ENCODE results near the gene STRA6. TPM values are rescaled to one million over a fixed set of nuclear protein-coding genes. Genes with fewer than 3 reads are reported as not detected.

STRA6 gene
- total RNA-seq, 1 experiment from 2014 or later, result 0.54 TPM

GRCh38 chr15:74158855-74159650 lies 43.5 kb downstream of the STRA6 start:
- TF ChIP-seq RAD21 (IDR thresholded peaks at IDR 0.05; ENCODE audit: low read depth) (no peak), POLR2A (IDR thresholded peaks at IDR 0.05; ENCODE audit: borderline replicate concordance, extremely low read depth, insufficient read depth, insufficient read length) (no peak), EZH2 (IDR thresholded peaks at IDR 0.05) (no peak), REST (IDR thresholded peaks at IDR 0.05; ENCODE audit: low read depth) (no peak), ZBTB33 (IDR thresholded peaks at IDR 0.05; ENCODE audit: extremely low read depth, insufficient replicate concordance, low read length) (no peak), EGR1 (IDR thresholded peaks at IDR 0.05; ENCODE audit: low read depth) (no peak), POLR2AphosphoS5 (IDR thresholded peaks at IDR 0.05; ENCODE audit: low read depth, low read length) (no peak), ZFX (IDR thresholded peaks at IDR 0.05) (no peak), JUND (IDR thresholded peaks at IDR 0.05) (no peak), SIN3A (IDR thresholded peaks at IDR 0.05; ENCODE audit: low read depth) (no peak)
- Histone ChIP-seq H3K4me1 (ENCODE audit: control insufficient read depth in 1 of 2, insufficient read depth in 2 of 2, low read length in 2 of 2) (no peaks in the 10 kb centered on the region), H3K9me2 (ENCODE audit: insufficient read depth) (no peaks in the 10 kb centered on the region), H3K27me3 (ENCODE audit: insufficient read depth, low read length) (no peaks in the 10 kb centered on the region), H3K27ac (ENCODE audit: low read depth, low read length) (no peak overlapping the region), H3K9ac (ENCODE audit: low read length) (no peak overlapping the region), H3K9me3 (ENCODE audit: control insufficient read depth in 1 of 2, insufficient read depth in 1 of 2, low read depth in 1 of 2, low read length in 2 of 2) (no peaks in the 10 kb centered on the region), H2AFZ (ENCODE audit: low read depth, low read length, poor library complexity, severe bottlenecking) (no peak overlapping the region), H3K79me2 (ENCODE audit: insufficient read depth, low read length) (no peaks in the 10 kb centered on the region), H3K4me2 (ENCODE audit: low read length) (no peak overlapping the region), H3K4me3 (replicated peaks in 1 of 2; ENCODE audit: low read depth in 1 of 2, low read length in 2 of 2) (no peak overlapping the region), H4K20me1 (ENCODE audit: insufficient read depth) (no peaks in the 10 kb centered on the region), H3K36me3 (ENCODE audit: control insufficient read depth in 1 of 2, insufficient read depth in 2 of 2, low read length in 2 of 2) (no peaks in the 10 kb centered on the region)
- intact Hi-C loops (cut with micrococcal nuclease), result no loop called here
- RAD21 ChIA-PET (ENCODE audit: low non-redundant PET in 1 of 2, low total read pairs in 2 of 2, uncharacterized antibody in 2 of 2, unreplicated experiment in 2 of 2), result no interaction called here
- ATAC-seq, result no peak
- DNase-seq (ENCODE audit: low read depth, low spot score), result no peak
- CTCF ChIA-PET, result no interaction called here
- BruUV-seq (replicated peaks), result no TSS peak
- POLR2A ChIA-PET, result no interaction called here

Data from HCT116 (cell line).